HepG2 (cell line): ENCODE data around the gene DMPK. TPM values are rescaled to one million over a fixed set of nuclear protein-coding genes. Genes with fewer than 3 reads are reported as not detected.

Experiments used
- ATAC-seq: fragments of 200-7000 bp; cut with Tn5 transposase; 3 replicates; pipeline ENCODE4 v1.9.1; 2020; ENCODE audit warnings: mild to moderate bottlenecking, moderate library complexity
- BruUV-seq: library from RNA; stranded (reverse); fragments of 400-500 nt; replicated peaks from 2 replicates; lab custom pipeline; 2021; lab: Mats Ljungman, UMichigan
- CTCF ChIA-PET: fragments of 300-600 bp; formaldehyde crosslinking; extraction: SDS; loops from one replicate; lab custom pipeline; 2021; ENCODE audit warnings: low total read pairs, inconsistent platforms, low intra/inter-chr PET ratio; lab: Yijun Ruan, JAX
- POLR2A ChIA-PET: fragments of 350-600 bp; sonication (Branson Sonifier 250); formaldehyde crosslinking; loops from one replicate; lab custom pipeline; 2020; ENCODE audit warnings: antibody characterized with exemption, inconsistent platforms; lab: Yijun Ruan, JAX
- DNase-seq: peaks from one replicate; pipeline ENCODE4 v3.0.0-alpha.2; 2015; ENCODE audit warnings: low spot score
- FAIRE-seq: peaks from 3 replicates; lab custom pipeline; 2011; peaks lifted over from hg19 to GRCh38; lab: Jason Lieb, UNC
- H2AFZ ChIP-seq: one replicate; pipeline ENCODE4 v1.6.1; 2011; ENCODE audit warnings: low read length, inconsistent platforms
- H3K27ac ChIP-seq: fragments of 300-600 bp; 3 replicates; pipeline ENCODE4 v1.8.0; 2011; ENCODE audit warnings: mixed run types, mild to moderate bottlenecking, mixed read lengths, low read length, inconsistent platforms; ENCODE audit not compliant: insufficient read depth; ENCODE audit errors: extremely low read length
- H3K27me3 ChIP-seq, 2 experiments: fragments of 200-600 bp in 1 of 2; 2 replicates in 1 of 2; 3 replicates in 1 of 2; pipeline versions ENCODE4 v1.6.0 to v1.8.0; 2011; ENCODE audit warnings: low read length in 2 of 2, mild to moderate bottlenecking in 2 of 2, moderate library complexity in 2 of 2, inconsistent platforms in 1 of 2; ENCODE audit not compliant: insufficient read depth in 2 of 2, control insufficient read depth in 1 of 2
- H3K36me3 ChIP-seq, 2 experiments: fragments of 200-600 bp in 1 of 2; replicated peaks in 1 of 2; 2 replicates in 1 of 2; 3 replicates in 1 of 2; pipeline versions ENCODE4 v1.5.1 to v1.8.0; 2011; ENCODE audit warnings: low read length in 2 of 2, inconsistent platforms in 1 of 2; ENCODE audit not compliant: insufficient read depth in 2 of 2, control insufficient read depth in 1 of 2
- H3K4me1 ChIP-seq: 2 replicates; pipeline ENCODE4 v1.5.1; 2012; ENCODE audit warnings: low read length, inconsistent platforms; ENCODE audit not compliant: insufficient read depth
- H3K4me2 ChIP-seq: 2 replicates; pipeline ENCODE4 v1.6.0; 2011; ENCODE audit warnings: low read depth, low read length, inconsistent platforms
- H3K4me3 ChIP-seq, 3 experiments: fragments of 200-600 bp in 1 of 3; sonication (generic), shearing (Covaris generic) in 1 of 3; replicated peaks in 1 of 3; 2 replicates each; pipeline ENCODE4 v1.5.1; 2011 to 2016; ENCODE audit warnings: low read length in 3 of 3, inconsistent platforms in 2 of 3, low read depth in 2 of 3, mild to moderate bottlenecking in 2 of 3, control low read depth in 1 of 3, mixed read lengths in 1 of 3; ENCODE audit not compliant: insufficient read depth in 1 of 3
- H3K79me2 ChIP-seq: one replicate; pipeline ENCODE4 v1.6.1; 2011; ENCODE audit warnings: low read length, inconsistent platforms; ENCODE audit not compliant: insufficient read depth
- H3K9ac ChIP-seq: 2 replicates; pipeline ENCODE4 v1.6.0; 2011; ENCODE audit warnings: mild to moderate bottlenecking, low read depth, low read length, inconsistent platforms; ENCODE audit not compliant: insufficient read depth
- H3K9me3 ChIP-seq: 2 replicates; pipeline ENCODE4 v1.5.1; 2012; ENCODE audit warnings: mild to moderate bottlenecking, low read length
- H4K20me1 ChIP-seq: 2 replicates; pipeline ENCODE4 v1.6.0; 2011; ENCODE audit warnings: inconsistent platforms, mild to moderate bottlenecking, low read length, moderate library complexity; ENCODE audit not compliant: insufficient read depth
- AGO2 ChIP-seq: fragments of 200-400 bp; formaldehyde crosslinking; optimal IDR thresholded peaks from 2 replicates; pipeline ENCODE3; 2017; ENCODE audit warnings: mild to moderate bottlenecking, low read depth, low read length, moderate library complexity
- KLF16 ChIP-seq, 2 experiments: sonication (generic) in 1 of 2; formaldehyde crosslinking in 1 of 2; IDR thresholded peaks; 2 replicates each; pipeline versions ENCODE4 v1.6.1 to v1.8.0; 2016 to 2023; ENCODE audit warnings: missing genetic modification reagents in 2 of 2, missing compliant biosample characterization in 1 of 2
- SETDB1 ChIP-seq: sonication (generic); formaldehyde crosslinking; IDR thresholded peaks from 2 replicates; pipeline ENCODE4 v1.5.1; 2020; ENCODE audit warnings: missing genetic modification reagents, mild to moderate bottlenecking, borderline replicate concordance
- ZNF18 ChIP-seq: sonication (generic); formaldehyde crosslinking; IDR thresholded peaks from 2 replicates; pipeline ENCODE4 v1.8.0; 2022; ENCODE audit warnings: mild to moderate bottlenecking, missing genetic modification reagents; ENCODE audit not compliant: insufficient replicate concordance
- ZNF776 ChIP-seq: sonication (generic); formaldehyde crosslinking; IDR thresholded peaks from 2 replicates; pipeline ENCODE4 v1.4.0; 2020; ENCODE audit warnings: mild to moderate bottlenecking, missing genetic modification reagents
- WGBS: methylation state at CpG from one replicate; pipeline ENCODE4 v1.1.6; 2017; ENCODE audit warnings: low lambda C conversion rate; 5-methylcytosine and 5-hydroxymethylcytosine counted together
- in situ Hi-C: cut with HindIII; loops from 2 replicates; pipeline ENCODE4 v1.10.0; 2017; ENCODE audit warnings: low pct_unique_long_range_greater_than_20kb; ENCODE audit not compliant: extremely low pct_ligation_motif_present
- intact Hi-C: fragments of 100-400 bp; cut with micrococcal nuclease; formaldehyde crosslinking; loops from one replicate; pipeline ENCODE4 v1.10.0; 2022; ENCODE audit not compliant: unreplicated experiment
- polyA plus RNA-seq, 8 experiments: library from polyadenylated mRNA; depleted of rRNA in 3 of 8; stranded (reverse) in 7 of 8; unstranded in 1 of 8; fragments of >200 nt; fragmentation: Illumina TruSeq in 4 of 8; extraction: Trizol in 4 of 8; gene quantifications; 2 replicates each; pipeline versions ENCODE4 v1.2.1 to v1.2.3, GENCODE V29; 2011 to 2016; ENCODE audit warnings: low read depth in 4 of 8, missing spikeins in 1 of 8, mixed read lengths in 1 of 8; ENCODE audit not compliant: insufficient read depth in 1 of 8
- total RNA-seq, 5 experiments: library from RNA; depleted of rRNA; stranded (reverse); fragments of >200 nt; fragmentation: Illumina TruSeq; extraction: Trizol; gene quantifications; 2 replicates each; pipeline ENCODE4 v1.2.3, GENCODE V29; 2016; ENCODE audit warnings: low read depth in 1 of 5

DMPK gene
- total and polyA plus RNA-seq, 2 of the 13 experiments (the other 11 are each of a cell fraction or from before 2014, with no cell fraction given), result 5.3 to 8.8 TPM

- WGBS, result 90% methylated on average over 7 of the region's 16 CpGs
- Histone ChIP-seq H3K4me3 (no peak overlapping the region), H3K79me2 (no peaks in the 10 kb centered on the region), H3K27me3 (no peaks in the 10 kb centered on the region), H3K27ac (no peak overlapping the region), H4K20me1 (no peaks in the 10 kb centered on the region), H3K9ac (no peak overlapping the region), H2AFZ (no peak overlapping the region), H3K4me2 (no peak overlapping the region), H3K4me1 (no peaks in the 10 kb centered on the region), H3K9me3 (no peaks in the 10 kb centered on the region), H3K36me3 (peaks cover 42 to 81% of the 10 kb centered on the region in 2 experiments)
- TF ChIP-seq AGO2, result peak; percentile 46
- TF ChIP-seq ZNF18 (CRISPR knock-in tag), result no peak
- no peak for TF ChIP-seq ZNF776 (CRISPR knock-in tag)
- ATAC-seq (peak; percentile 38), DNase-seq (no peak), FAIRE-seq (no peak)
- POLR2A ChIA-PET, result no interaction called here
- in situ Hi-C loops (no loop called here), intact Hi-C loops (no loop called here)
- BruUV-seq, result no TSS peak
- CTCF ChIA-PET, result no interaction called here
Observed at GRCh38 chr19:45827459-45828093, 45.3 kb upstream of the DMPK start.

- CTCF ChIA-PET, result no interaction called here
- H3K4me3 ChIP-seq, result no peak overlapping the region
- no peaks in the 10 kb centered on the region for H3K79me2 ChIP-seq
- no peaks in the 10 kb centered on the region for H4K20me1 ChIP-seq
- H3K4me2 ChIP-seq, result no peak overlapping the region
- in situ Hi-C loops, result no loop called here
- no peaks in the 10 kb centered on the region for H3K27me3 ChIP-seq
- no peak overlapping the region for H2AFZ ChIP-seq
- no TSS peak for BruUV-seq
- FAIRE-seq, result no peak
- WGBS, result 97% methylated on average over 11 of the region's 11 CpGs
- ATAC-seq, result no peak
- no peak overlapping the region for H3K27ac ChIP-seq
- H3K4me1 ChIP-seq, result no peaks in the 10 kb centered on the region
- no peaks in the 10 kb centered on the region for H3K9me3 ChIP-seq
- POLR2A ChIA-PET, result no interaction called here
- no peak for DNase-seq
- H3K9ac ChIP-seq, result no peak overlapping the region
- TF ChIP-seq SETDB1 (CRISPR knock-in tag) (no peak), KLF16 (CRISPR knock-in tag; IDR thresholded peaks at IDR 0.05) (no peak)
- TF ChIP-seq, all 625 proteins: peak for 0
- peaks cover 42 to 85% of the 10 kb centered on the region in 2 experiments for H3K36me3 ChIP-seq
- intact Hi-C loops, result no loop called here
Observed at GRCh38 chr19:45826934-45827333, 44.6 kb upstream of the DMPK start.
